Measurements from ENCODE around the gene UBXN2A. TPM values are rescaled to one million over a fixed set of nuclear protein-coding genes. Genes with fewer than 3 reads are reported as not detected.

UBXN2A gene
- total RNA-seq, 4 donors from 2014 or later: 8.5 to 15.0 (median 12.9) TPM

DNA sequence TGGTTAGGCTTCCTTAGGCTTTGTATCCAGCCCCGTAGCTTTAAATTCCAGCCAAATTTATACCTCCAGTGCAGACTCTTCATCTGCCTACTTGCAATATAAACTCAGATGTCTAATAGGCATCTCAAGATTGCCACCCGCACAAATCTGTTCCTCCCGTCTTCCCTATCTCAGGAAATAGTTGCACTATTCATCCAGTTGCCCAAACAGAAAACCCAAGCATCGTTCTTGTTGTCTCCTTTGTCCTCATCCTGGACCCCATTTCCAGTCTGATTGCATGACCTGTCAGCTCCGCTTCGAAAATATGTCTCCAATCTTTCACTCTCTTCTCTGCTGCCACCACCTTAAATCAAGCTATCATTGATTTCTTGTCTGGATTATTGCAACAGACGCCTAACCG is 111.6 kb downstream of the UBXN2A start:
- DNase-seq (ENCODE audit: low spot score in 2 of 2): no peak
- 75 to 81% methylated on average over 8 of the region's 8 CpGs for WGBS, 2 donors
- TF ChIP-seq POLR2A (IDR thresholded peaks at IDR 0.05): no peak
- TF ChIP-seq, protein P1, sequence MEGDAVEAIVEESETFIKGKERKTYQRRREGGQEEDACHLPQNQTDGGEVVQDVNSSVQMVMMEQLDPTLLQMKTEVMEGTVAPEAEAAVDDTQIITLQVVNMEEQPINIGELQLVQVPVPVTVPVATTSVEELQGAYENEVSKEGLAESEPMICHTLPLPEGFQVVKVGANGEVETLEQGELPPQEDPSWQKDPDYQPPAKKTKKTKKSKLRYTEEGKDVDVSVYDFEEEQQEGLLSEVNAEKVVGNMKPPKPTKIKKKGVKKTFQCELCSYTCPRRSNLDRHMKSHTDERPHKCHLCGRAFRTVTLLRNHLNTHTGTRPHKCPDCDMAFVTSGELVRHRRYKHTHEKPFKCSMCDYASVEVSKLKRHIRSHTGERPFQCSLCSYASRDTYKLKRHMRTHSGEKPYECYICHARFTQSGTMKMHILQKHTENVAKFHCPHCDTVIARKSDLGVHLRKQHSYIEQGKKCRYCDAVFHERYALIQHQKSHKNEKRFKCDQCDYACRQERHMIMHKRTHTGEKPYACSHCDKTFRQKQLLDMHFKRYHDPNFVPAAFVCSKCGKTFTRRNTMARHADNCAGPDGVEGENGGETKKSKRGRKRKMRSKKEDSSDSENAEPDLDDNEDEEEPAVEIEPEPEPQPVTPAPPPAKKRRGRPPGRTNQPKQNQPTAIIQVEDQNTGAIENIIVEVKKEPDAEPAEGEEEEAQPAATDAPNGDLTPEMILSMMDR (IDR thresholded peaks at IDR 0.05): no peak
- H3K4me3 ChIP-seq (ENCODE audit: low read depth, poor library complexity, severe bottlenecking): no peak overlapping the region
- intact Hi-C loops (cut with DNase I; ENCODE audit: low total_unique reads): no loop called here

DNA sequence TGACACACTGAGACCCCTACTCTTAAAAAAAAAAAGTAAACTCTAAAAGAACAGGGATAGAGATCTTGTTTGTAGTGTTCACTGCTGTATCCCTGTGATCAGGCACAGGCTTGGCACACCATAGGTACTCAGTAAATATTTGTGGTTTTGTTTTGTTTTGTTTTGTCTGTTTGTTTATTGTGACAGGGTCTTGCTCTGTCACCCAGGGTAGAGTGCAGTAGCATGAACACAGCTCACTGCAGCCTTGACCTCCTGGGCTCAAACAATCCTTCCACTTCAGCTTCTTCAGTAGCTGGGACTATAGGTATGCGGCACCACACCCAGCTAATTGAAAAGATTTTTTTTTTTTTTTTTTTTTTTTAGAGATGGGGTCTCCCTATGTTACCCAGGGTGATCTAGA is 112.7 kb downstream of the UBXN2A start:
- 95 to 100% methylated on average over 1 of the region's 1 CpG for WGBS, 2 donors
- H3K4me3 ChIP-seq (ENCODE audit: low read depth, poor library complexity, severe bottlenecking): no peak overlapping the region
- intact Hi-C loops (cut with DNase I; ENCODE audit: low total_unique reads): no loop called here
- TF ChIP-seq, protein P1 (IDR thresholded peaks at IDR 0.05): no peak
- TF ChIP-seq POLR2A (IDR thresholded peaks at IDR 0.05): no peak
- no peak for DNase-seq (ENCODE audit: low spot score in 2 of 2)

Other genes starting within 250 kb of the UBXN2A start
- gene ATAD2B, start 13.3 kb upstream of the UBXN2A start, total RNA-seq: 10 to 100 TPM; 23.2 to 31.1 (median 27.9) TPM
- gene MFSD2B, start 69.6 kb downstream of the UBXN2A start, total RNA-seq: under 1 TPM in 1 of 4 donors, not detected in 3; 0.34 TPM
- gene WDCP, start 106.9 kb downstream of the UBXN2A start, total RNA-seq: 1 to 10 TPM; 2.6 to 4.9 (median 3.8) TPM
- 10 to 100 TPM in 2 of 4 donors, 1 to 10 TPM in 2; 7.2 to 11.8 (median 9.5) TPM for gene FKBP1B, start 109.3 kb downstream of the UBXN2A start, total RNA-seq
- gene SF3B6, start 135.9 kb downstream of the UBXN2A start, total RNA-seq: 10 to 100 TPM; 81.3 to 90.8 (median 86.5) TPM
- 10 to 100 TPM in 2 of 4 donors, 1 to 10 TPM in 2; 5.0 to 17.9 (median 8.5) TPM for gene TP53I3, start 144.4 kb downstream of the UBXN2A start, total RNA-seq
- gene PFN4, start 182.9 kb downstream of the UBXN2A start, total RNA-seq: under 1 TPM in 1 of 4 donors, not detected in 3; 0.65 TPM
- gene FAM228B, start 183.0 kb downstream of the UBXN2A start, total RNA-seq: 10 to 100 TPM in 1 of 4 donors, 1 to 10 TPM in 3; 2.8 to 15.1 (median 4.6) TPM
- under 1 TPM in 2 of 4 donors, not detected in 2; 0.25 to 0.26 TPM for gene FAM228A, start 234.6 kb downstream of the UBXN2A start, total RNA-seq